ENCODE data around the gene PLEKHJ1.

Gene PLEKHJ1

GRCh38 chr19:2197270-2197669 lies 38.9 kb downstream of the PLEKHJ1 start:
- no peak for DNase-seq (ENCODE audit: low spot score)

DNA sequence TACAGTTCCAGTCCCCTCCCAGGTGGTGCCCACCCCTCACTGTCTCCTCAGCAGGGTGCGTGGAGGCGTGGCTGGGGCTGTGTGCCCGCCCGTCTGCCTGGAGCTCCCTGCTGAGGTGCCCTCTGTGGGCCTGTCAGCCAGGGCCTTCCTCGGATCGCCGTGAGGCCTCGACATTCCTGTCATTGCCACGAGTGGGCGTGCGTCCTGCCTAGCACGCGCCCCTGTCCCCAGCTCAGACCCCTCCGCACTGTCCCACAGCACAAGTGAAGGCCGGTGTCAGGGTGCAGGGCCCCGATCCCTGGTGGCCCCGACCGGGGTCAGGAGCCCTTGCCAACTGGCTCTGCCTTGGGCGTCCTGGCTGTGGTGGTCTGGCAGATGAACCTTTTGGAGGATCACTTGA lies 40.2 kb downstream of the PLEKHJ1 start:
- DNase-seq (ENCODE audit: low spot score) = no peak

GRCh38 chr19:2195361-2195760 lies 40.8 kb downstream of the PLEKHJ1 start:
- DNase-seq (ENCODE audit: low spot score) = no peak

DNA sequence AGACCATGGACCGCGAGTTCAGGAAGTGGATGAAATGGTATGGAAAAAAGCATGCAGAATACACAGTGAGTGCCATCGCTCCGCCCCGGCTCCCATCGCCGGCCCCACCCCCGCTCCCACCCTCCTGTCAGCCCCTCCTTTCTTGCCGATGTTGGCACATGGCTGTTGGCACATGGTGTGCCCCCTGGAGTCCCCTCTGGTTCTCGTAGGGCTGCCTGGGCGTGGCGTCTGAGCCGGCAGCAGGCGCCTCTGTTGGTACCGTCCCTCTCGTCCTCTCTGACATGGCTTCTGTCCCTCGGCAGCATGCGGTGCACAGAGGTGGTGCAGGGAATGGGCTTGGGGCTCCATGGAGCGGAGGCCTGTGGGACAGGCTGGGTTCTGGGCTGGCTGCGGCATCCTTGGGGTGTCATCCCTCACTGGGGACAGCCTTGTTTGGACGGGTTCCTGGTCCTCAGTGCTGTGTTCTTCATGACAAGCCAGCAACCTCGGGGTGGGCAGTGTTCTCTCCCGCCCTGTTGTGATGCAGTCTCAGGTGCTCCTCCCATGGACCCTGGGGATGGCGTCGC lies 41.5 kb downstream of the PLEKHJ1 start:
- no peak for DNase-seq (ENCODE audit: low spot score)

DNA sequence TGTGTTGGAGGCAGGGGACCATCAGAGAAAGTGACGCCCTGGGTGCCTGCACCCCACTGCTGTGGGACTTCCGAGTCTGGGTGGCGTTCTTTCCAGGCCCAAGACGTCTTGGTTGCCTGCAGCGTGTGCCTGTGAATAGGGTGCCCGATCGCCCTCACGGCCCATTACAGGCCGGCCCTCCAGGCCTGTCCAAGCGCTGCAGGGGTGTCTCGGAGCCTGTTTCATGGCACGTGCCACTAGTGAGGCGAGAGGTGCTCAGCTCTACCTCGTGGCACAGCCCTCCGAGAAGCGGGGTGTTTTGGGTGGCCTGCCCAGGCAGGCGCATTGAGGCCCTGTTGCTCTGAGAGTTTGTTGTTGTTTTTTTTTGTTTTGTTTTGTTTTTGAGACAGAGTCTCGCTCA lies 42.3 kb downstream of the PLEKHJ1 start:
- no peak for DNase-seq (ENCODE audit: low spot score)

- no peak for DNase-seq (ENCODE audit: low spot score)
Observed at GRCh38 chr19:2192862-2193261, 43.3 kb downstream of the PLEKHJ1 start.

- DNase-seq (ENCODE audit: low spot score) = no peak
Observed at GRCh38 chr19:2191456-2192310, 44.4 kb downstream of the PLEKHJ1 start.

- DNase-seq (ENCODE audit: low spot score) = no peak
Observed at GRCh38 chr19:2190848-2191455, 45.2 kb downstream of the PLEKHJ1 start.

DNA sequence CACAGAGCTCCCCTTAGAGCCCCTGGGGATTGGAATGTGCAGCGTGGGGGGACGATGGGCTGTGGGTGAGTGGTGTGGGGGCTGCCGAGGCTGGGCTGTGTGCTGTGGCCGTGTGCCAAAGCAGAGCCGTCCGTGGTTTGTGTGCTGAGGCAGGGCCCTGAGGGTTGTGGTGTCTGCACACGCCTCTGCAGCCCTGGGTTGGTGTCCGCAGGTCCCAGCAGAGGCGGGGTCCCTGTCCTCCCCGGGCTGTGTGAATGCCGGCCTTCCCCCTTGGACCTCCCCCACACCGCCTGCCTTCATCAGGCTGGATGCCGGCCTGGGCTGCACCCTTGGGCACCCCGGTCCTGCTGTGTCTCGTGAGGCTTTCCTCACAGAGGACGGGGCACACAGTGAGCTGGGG lies 46.2 kb downstream of the PLEKHJ1 start:
- no peak for DNase-seq (ENCODE audit: low spot score)

DNA sequence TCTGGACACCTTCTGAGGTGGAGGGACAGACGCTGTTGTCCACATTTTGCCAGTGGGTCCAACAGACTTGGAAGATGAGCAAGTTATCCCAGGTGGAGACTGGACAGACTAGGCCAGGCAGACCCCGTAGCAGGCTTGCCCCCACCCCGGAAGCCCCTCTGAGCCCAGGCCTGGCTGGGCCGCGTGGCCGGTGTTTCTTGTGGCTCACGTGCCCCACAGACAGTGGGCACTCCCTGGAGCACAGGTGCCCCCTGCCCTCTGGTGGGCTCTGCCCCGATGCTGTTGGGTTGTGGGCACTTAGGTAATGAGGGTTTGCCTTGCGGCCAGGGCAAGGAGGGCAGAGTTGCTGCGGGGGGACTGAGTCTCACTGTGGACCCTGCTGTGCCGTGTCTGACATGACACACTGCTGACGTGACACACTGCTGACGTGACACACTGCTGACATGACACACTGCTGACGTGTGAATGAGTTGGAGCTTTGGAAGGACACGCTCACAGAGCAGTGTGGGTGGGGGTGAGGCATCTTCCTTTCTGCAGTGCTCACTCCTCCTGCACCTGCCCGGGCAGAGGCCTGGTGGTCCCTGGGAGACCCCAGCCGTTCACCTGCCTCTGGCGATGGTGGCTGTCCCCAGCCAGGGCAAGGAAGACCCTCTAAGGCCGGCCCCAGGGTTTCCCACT lies 47.3 kb downstream of the PLEKHJ1 start:
- no peak for DNase-seq (ENCODE audit: low spot score)

GRCh38 chr19:2187159-2187558 lies 49.0 kb downstream of the PLEKHJ1 start:
- DNase-seq (ENCODE audit: low spot score) = no peak

GRCh38 chr19:2186071-2186846 lies 49.9 kb downstream of the PLEKHJ1 start:
- DNase-seq (ENCODE audit: low spot score) = no peak

DNA sequence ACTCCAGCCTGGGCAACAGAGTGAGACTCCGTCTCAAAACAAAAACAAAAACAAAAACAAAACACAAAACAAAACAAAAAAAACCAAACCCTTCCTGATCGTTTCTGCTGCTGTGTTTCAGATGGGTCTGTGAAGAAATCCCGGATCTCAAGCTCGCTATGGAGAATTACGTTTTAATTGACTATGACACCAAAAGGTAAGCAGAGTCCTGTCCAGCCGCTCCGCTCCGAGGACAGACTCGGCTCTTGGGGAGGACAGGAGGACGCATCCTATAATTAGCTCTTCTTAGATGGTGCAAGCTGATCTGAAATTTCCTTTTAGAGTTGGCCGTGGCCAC lies 50.4 kb downstream of the PLEKHJ1 start:
- no peak for DNase-seq (ENCODE audit: low spot score)

DNA sequence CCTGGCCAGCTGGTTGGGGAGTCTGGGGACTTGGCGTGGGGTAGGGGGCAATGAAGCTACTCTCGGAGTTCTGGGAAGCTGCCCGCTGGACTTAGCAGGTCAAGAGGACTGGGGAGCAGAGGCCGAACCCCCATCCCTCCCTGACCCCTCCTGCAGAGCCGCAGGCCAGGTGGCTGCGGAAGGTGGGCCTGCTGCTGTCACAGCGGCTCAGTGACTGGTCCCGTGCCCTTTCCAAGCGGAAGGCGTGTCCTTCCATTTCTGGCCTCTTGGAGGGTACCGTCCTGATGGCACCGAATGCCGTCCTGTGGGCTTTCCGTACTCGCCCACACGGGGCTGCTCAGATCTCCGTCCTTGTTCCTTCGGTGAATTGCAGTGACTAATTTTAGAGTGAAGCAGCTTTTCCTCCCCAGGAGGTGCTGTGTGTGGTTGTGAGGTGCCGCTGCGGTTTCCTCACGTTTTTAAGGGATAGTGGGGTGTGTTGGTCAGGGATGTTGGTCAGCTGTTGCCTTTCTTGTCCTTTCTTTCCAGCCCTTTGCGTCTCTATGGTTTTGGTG lies 51.6 kb downstream of the PLEKHJ1 start:
- DNase-seq (ENCODE audit: low spot score) = no peak
